GM19468 (cell line): ENCODE measurements around the gene RAET1L.
"Not testable (repeated sequence)": the region's sequence is repeated elsewhere in the genome, so short reads cannot be mapped to it uniquely, and the experiment has no call there.

Experiments used
- ATAC-seq: cut with Tn5 transposase; IDR thresholded peaks from one replicate; pipeline ENCODE4 v1.9.1; 2021; ENCODE audit warnings: mild to moderate bottlenecking, moderate library complexity, moderate number of reproducible peaks; ENCODE audit not compliant: unreplicated experiment; ENCODE audit errors: extremely low read depth

Gene RAET1L

DNA sequence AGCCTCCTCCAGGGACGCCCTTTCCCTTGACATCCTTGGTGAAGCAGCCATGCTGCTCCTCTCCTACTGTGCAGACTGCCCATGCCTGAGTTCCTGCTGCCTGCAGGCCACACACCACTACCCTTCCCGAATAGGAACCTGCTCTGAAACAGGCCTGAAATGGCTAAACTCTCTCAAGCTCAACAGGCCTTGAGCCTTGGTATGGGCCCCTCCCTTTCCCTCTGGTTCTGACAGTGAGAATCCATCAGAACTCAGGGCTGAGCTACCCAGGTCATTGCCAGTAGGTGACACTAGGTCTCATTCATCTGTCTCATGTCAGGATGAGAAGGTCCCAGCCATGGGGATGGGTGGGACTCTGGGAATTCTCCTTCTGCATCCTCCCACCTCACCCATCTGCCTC lies 25.7 kb downstream of the RAET1L start:
- ATAC-seq, result no peak

- ATAC-seq, result no peak
Observed at GRCh38 chr6:149995971-149996370, 29.4 kb downstream of the RAET1L start.

DNA sequence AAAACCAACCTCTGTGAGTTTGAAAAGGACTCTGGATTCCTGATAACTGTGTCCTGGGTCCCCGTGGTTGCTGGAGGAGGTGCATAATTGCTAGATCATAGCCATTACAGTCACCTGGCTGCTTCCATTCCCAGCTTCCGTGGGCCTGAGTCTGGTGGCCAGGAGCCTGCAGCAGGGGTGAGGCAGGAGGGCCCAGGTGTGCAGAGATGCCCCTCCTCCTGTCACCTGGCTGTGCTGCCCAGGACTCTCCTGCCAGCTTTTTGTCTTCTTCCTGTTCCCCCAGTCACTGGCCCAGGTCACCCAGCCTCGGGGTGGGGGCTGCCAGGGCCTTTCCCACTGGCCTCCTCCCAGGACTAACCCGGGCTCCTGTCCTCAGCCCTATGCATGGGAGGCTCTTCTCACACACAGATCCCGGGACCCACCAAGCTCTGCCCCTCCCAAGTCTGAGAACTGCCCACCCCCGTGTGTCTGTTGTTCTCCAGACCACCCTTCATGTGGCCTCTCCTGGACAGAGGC lies 30.0 kb downstream of the RAET1L start:
- no peak for ATAC-seq

GRCh38 chr6:149991838-149992237 lies 33.5 kb downstream of the RAET1L start:
- ATAC-seq, result no peak

GRCh38 chr6:149991472-149991795 lies 33.9 kb downstream of the RAET1L start:
- not testable (repeated sequence) for ATAC-seq

- ATAC-seq, result no peak
Observed at GRCh38 chr6:149990661-149991471, 34.5 kb downstream of the RAET1L start.

GRCh38 chr6:149990212-149990660 lies 35.1 kb downstream of the RAET1L start:
- no peak for ATAC-seq

GRCh38 chr6:149988550-149989346 lies 36.6 kb downstream of the RAET1L start:
- ATAC-seq, result no peak

- no peak for ATAC-seq
Observed at GRCh38 chr6:149987602-149988107, 37.7 kb downstream of the RAET1L start.

DNA sequence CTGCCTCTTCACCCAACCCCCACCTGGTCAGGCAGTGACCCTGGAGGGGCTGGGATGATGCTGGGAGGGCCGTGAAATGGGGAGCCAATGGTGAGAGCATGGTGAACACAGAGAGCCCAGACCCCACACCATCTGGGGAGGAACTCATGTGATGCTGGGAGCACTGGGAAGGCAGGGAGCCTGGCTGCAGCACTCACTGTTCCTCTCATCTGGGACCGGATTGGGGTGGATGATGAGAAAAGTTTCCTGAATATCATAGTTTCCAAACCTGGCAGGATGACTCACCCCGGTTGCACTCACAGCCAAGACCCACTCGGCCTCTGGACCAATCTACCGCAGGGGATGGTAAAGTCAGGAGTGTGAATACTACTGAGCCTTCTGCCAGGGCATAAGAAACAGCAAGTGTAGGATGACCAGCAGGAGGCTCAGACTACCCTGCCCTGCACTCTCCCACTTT lies 39.8 kb downstream of the RAET1L start:
- no peak for ATAC-seq

- no peak for ATAC-seq
Observed at GRCh38 chr6:149984773-149985172, 40.6 kb downstream of the RAET1L start.

DNA sequence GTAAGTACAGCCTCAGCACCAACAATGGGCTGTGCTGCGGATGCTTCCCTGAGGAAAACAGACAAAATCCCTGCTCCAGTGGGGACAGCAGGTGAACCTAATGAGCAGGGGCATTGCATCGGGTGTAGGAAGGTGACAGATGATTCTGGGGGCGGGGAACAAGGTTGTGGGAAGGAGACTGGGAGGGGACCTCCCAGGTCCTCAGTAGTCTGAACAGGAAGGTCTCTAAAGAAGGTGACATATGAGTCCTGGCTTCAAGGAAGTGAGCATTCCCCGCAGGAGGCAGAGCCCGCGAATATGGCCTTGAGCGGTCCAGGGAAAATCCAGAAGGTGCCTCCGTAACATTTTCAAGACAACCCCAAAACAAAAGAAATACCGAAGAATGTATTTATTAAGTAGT lies 42.2 kb downstream of the RAET1L start:
- ATAC-seq, result no peak

DNA sequence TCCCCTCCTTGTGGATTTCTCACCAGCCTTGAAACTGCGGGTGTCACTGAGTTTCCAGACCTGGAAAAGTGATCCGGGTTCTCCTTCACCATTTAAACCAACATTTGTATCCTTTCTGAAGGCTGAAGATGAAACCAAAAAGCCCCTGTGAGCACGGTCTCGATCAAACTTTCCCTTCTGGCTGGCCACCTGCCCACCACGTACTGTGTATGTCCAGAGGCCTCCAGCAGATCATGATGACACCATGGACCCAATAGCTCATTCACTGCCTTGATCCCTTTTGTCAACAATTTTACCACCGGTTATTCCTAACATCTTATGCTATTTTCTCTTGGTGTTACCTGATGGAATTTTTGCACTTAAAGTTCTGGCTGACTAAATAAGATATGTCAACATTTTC lies 46.0 kb downstream of the RAET1L start:
- no peak for ATAC-seq

GRCh38 chr6:149978610-149979009 lies 46.7 kb downstream of the RAET1L start:
- ATAC-seq, result no peak

DNA sequence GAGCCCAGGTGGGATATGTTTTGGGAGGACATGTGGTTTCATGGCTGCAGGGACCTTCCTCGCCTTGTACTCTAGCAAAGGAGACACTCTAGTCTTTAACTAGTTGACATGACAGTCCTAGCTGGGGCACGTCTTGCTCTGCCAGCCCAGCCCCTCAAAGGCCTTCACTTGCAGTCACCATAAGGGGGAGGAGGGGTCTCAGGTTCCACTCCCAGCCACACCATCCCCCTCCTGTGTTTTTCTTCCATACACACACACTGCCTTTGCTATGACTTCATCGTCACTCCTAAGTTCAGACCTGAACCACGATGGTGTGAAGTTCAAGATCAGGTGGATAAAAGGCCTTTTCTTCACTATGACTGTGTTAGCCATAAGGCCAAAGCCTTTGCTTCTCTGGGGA lies 48.1 kb downstream of the RAET1L start:
- no peak for ATAC-seq

DNA sequence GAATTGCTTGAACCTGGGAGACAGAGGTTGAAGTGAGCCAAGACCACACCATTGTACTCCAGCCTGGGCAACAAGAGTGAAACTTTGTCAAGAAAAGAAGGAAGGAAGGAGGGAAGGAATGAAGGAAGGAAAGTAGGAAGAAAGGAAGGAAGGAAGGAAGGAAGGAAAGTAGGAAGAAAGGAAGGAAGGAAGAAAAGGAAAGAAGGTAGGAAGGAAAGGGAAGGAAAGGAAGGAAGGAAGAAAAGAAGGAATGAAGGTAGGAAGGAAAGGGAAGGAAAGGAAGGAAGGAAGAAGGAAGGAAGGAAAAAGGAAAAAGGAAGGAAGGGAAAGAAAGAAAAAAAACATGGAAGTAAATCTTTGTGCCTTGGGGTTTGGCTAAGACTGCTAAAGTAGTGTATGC lies 49.9 kb downstream of the RAET1L start:
- ATAC-seq, result no peak

GRCh38 chr6:149974825-149975224 lies 50.5 kb downstream of the RAET1L start:
- ATAC-seq, result no peak

DNA sequence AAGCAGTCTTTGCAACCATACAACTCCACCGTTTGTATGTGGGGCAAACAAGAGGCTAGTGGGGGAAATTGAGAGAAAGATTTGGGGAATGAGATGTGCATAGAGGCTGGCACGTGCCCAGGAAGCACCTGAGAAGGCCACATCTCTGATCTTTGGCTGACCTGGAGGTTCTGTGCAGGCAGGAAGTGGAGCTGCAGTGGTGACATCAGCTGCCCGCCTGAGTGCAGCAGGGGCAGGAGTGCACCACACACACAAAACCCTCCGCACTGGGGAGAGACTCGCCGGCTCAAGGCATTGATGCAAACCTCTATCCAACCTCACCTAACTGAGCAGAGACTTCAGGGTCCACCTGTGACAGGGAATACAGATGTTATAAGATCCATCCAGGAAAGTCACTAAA lies 50.9 kb downstream of the RAET1L start:
- not testable (repeated sequence) for ATAC-seq

- ATAC-seq, result no peak
Observed at GRCh38 chr6:149969635-149970034, 55.7 kb downstream of the RAET1L start.

DNA sequence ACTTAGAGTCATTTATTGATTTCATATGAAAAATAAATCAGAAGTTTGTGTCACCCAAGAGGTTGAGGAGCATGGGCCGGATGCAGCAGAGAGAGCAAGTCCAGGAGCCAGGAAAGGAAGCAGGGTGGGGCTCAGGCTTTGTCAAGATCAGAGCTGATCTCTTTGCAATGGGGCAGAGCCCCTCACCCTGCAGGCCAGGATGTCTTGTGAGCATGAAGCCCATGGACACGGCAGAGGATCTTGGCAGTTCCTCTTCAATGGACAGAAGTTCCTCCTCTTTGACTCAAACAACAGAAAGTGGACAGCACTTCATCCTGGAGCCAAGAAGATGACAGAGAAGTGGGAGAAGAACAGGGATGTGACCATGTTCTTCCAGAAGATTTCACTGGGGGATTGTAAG lies 56.4 kb downstream of the RAET1L start:
- not testable (repeated sequence) for ATAC-seq
